HepG2 (cell line): Measurements from ENCODE around the gene MGMT. TPM values are rescaled to one million over a fixed set of nuclear protein-coding genes. Genes with fewer than 3 reads are reported as not detected.

Experiments used
- ATAC-seq: fragments of 200-7000 bp; cut with Tn5 transposase; 3 replicates; pipeline ENCODE4 v1.9.1; 2020; ENCODE audit warnings: mild to moderate bottlenecking, moderate library complexity
- BruUV-seq: library from RNA; stranded (reverse); fragments of 400-500 nt; replicated peaks from 2 replicates; lab custom pipeline; 2021; lab: Mats Ljungman, UMichigan
- CTCF ChIA-PET: fragments of 300-600 bp; formaldehyde crosslinking; extraction: SDS; loops from one replicate; lab custom pipeline; 2021; ENCODE audit warnings: low total read pairs, inconsistent platforms, low intra/inter-chr PET ratio; lab: Yijun Ruan, JAX
- POLR2A ChIA-PET: fragments of 350-600 bp; sonication (Branson Sonifier 250); formaldehyde crosslinking; loops from one replicate; lab custom pipeline; 2020; ENCODE audit warnings: antibody characterized with exemption, inconsistent platforms; lab: Yijun Ruan, JAX
- DNase-seq: peaks from one replicate; pipeline ENCODE4 v3.0.0-alpha.2; 2015; ENCODE audit warnings: low spot score
- FAIRE-seq: peaks from 3 replicates; lab custom pipeline; 2011; peaks lifted over from hg19 to GRCh38; lab: Jason Lieb, UNC
- H2AFZ ChIP-seq: one replicate; pipeline ENCODE4 v1.6.1; 2011; ENCODE audit warnings: low read length, inconsistent platforms
- H3K27ac ChIP-seq: fragments of 300-600 bp; 3 replicates; pipeline ENCODE4 v1.8.0; 2011; ENCODE audit warnings: mixed run types, mild to moderate bottlenecking, mixed read lengths, low read length, inconsistent platforms; ENCODE audit not compliant: insufficient read depth; ENCODE audit errors: extremely low read length
- H3K27me3 ChIP-seq, 2 experiments: fragments of 200-600 bp in 1 of 2; 2 replicates in 1 of 2; 3 replicates in 1 of 2; pipeline versions ENCODE4 v1.6.0 to v1.8.0; 2011; ENCODE audit warnings: low read length in 2 of 2, mild to moderate bottlenecking in 2 of 2, moderate library complexity in 2 of 2, inconsistent platforms in 1 of 2; ENCODE audit not compliant: insufficient read depth in 2 of 2, control insufficient read depth in 1 of 2
- H3K36me3 ChIP-seq, 2 experiments: fragments of 200-600 bp in 1 of 2; replicated peaks in 1 of 2; 2 replicates in 1 of 2; 3 replicates in 1 of 2; pipeline versions ENCODE4 v1.5.1 to v1.8.0; 2011; ENCODE audit warnings: low read length in 2 of 2, inconsistent platforms in 1 of 2; ENCODE audit not compliant: insufficient read depth in 2 of 2, control insufficient read depth in 1 of 2
- H3K4me1 ChIP-seq: 2 replicates; pipeline ENCODE4 v1.5.1; 2012; ENCODE audit warnings: low read length, inconsistent platforms; ENCODE audit not compliant: insufficient read depth
- H3K4me2 ChIP-seq: 2 replicates; pipeline ENCODE4 v1.6.0; 2011; ENCODE audit warnings: low read depth, low read length, inconsistent platforms
- H3K4me3 ChIP-seq, 3 experiments: fragments of 200-600 bp in 1 of 3; sonication (generic), shearing (Covaris generic) in 1 of 3; replicated peaks in 1 of 3; 2 replicates each; pipeline ENCODE4 v1.5.1; 2011 to 2016; ENCODE audit warnings: low read length in 3 of 3, inconsistent platforms in 2 of 3, low read depth in 2 of 3, mild to moderate bottlenecking in 2 of 3, control low read depth in 1 of 3, mixed read lengths in 1 of 3; ENCODE audit not compliant: insufficient read depth in 1 of 3
- H3K79me2 ChIP-seq: one replicate; pipeline ENCODE4 v1.6.1; 2011; ENCODE audit warnings: low read length, inconsistent platforms; ENCODE audit not compliant: insufficient read depth
- H3K9ac ChIP-seq: 2 replicates; pipeline ENCODE4 v1.6.0; 2011; ENCODE audit warnings: mild to moderate bottlenecking, low read depth, low read length, inconsistent platforms; ENCODE audit not compliant: insufficient read depth
- H3K9me3 ChIP-seq: 2 replicates; pipeline ENCODE4 v1.5.1; 2012; ENCODE audit warnings: mild to moderate bottlenecking, low read length
- H4K20me1 ChIP-seq: 2 replicates; pipeline ENCODE4 v1.6.0; 2011; ENCODE audit warnings: inconsistent platforms, mild to moderate bottlenecking, low read length, moderate library complexity; ENCODE audit not compliant: insufficient read depth
- AGO2 ChIP-seq: fragments of 200-400 bp; formaldehyde crosslinking; optimal IDR thresholded peaks from 2 replicates; pipeline ENCODE3; 2017; ENCODE audit warnings: mild to moderate bottlenecking, low read depth, low read length, moderate library complexity
- FLYWCH1 ChIP-seq: sonication (generic); formaldehyde crosslinking; IDR thresholded peaks from 2 replicates; pipeline ENCODE4 v1.8.1; 2023; ENCODE audit warnings: mild to moderate bottlenecking, missing genetic modification reagents
- MYNN ChIP-seq: sonication (generic); formaldehyde crosslinking; IDR thresholded peaks from 2 replicates; pipeline ENCODE4 v1.4.0; 2020; ENCODE audit warnings: mild to moderate bottlenecking, low read depth, missing genetic modification reagents
- REST ChIP-seq, 2 experiments: IDR thresholded peaks; 2 replicates each; pipeline ENCODE4 v1.6.1; 2011 to 2012; ENCODE audit warnings: low read length in 2 of 2, borderline replicate concordance in 1 of 2, low read depth in 1 of 2, mild to moderate bottlenecking in 1 of 2, moderate library complexity in 1 of 2
- SOX13 ChIP-seq, 3 experiments: fragments of 450-650 bp in 1 of 3; sonication (generic) in 1 of 3; formaldehyde crosslinking in 1 of 3; IDR thresholded peaks in 2 of 3; conservative IDR thresholded peaks in 1 of 3; 2 replicates each; pipeline versions ENCODE4 v1.5.0 to v1.6.1; 2016 to 2020; ENCODE audit warnings: antibody characterized with exemption in 1 of 3, mild to moderate bottlenecking in 1 of 3, missing compliant biosample characterization in 1 of 3, missing genetic modification reagents in 1 of 3, moderate library complexity in 1 of 3
- ZFP62 ChIP-seq: sonication (generic); formaldehyde crosslinking; IDR thresholded peaks from 2 replicates; pipeline ENCODE4 v1.4.0; 2020; ENCODE audit warnings: missing genetic modification reagents
- ZNF589 ChIP-seq: sonication (generic); formaldehyde crosslinking; conservative IDR thresholded peaks from 2 replicates; pipeline ENCODE4 v1.8.0; 2022; ENCODE audit warnings: mild to moderate bottlenecking, moderate library complexity, missing genetic modification reagents
- ZNF598 ChIP-seq: sonication (generic); formaldehyde crosslinking; IDR thresholded peaks from 2 replicates; pipeline ENCODE4 v1.5.1; 2020; ENCODE audit warnings: mild to moderate bottlenecking, missing genetic modification reagents, borderline replicate concordance
- WGBS: methylation state at CpG from one replicate; pipeline ENCODE4 v1.1.6; 2017; ENCODE audit warnings: low lambda C conversion rate; 5-methylcytosine and 5-hydroxymethylcytosine counted together
- in situ Hi-C: cut with HindIII; loops from 2 replicates; pipeline ENCODE4 v1.10.0; 2017; ENCODE audit warnings: low pct_unique_long_range_greater_than_20kb; ENCODE audit not compliant: extremely low pct_ligation_motif_present
- intact Hi-C: fragments of 100-400 bp; cut with micrococcal nuclease; formaldehyde crosslinking; loops from one replicate; pipeline ENCODE4 v1.10.0; 2022; ENCODE audit not compliant: unreplicated experiment
- polyA plus RNA-seq, 8 experiments: library from polyadenylated mRNA; depleted of rRNA in 3 of 8; stranded (reverse) in 7 of 8; unstranded in 1 of 8; fragments of >200 nt; fragmentation: Illumina TruSeq in 4 of 8; extraction: Trizol in 4 of 8; gene quantifications; 2 replicates each; pipeline versions ENCODE4 v1.2.1 to v1.2.3, GENCODE V29; 2011 to 2016; ENCODE audit warnings: low read depth in 4 of 8, missing spikeins in 1 of 8, mixed read lengths in 1 of 8; ENCODE audit not compliant: insufficient read depth in 1 of 8
- total RNA-seq, 5 experiments: library from RNA; depleted of rRNA; stranded (reverse); fragments of >200 nt; fragmentation: Illumina TruSeq; extraction: Trizol; gene quantifications; 2 replicates each; pipeline ENCODE4 v1.2.3, GENCODE V29; 2016; ENCODE audit warnings: low read depth in 1 of 5
- TF ChIP-seq, protein P1 (sequence below), 2 experiments: sonication (generic) in 1 of 2; formaldehyde crosslinking in 1 of 2; IDR thresholded peaks; 2 replicates each; pipeline versions ENCODE4 v1.6.1 to v1.9.0; 2014 to 2022; ENCODE audit warnings: antibody characterized with exemption in 1 of 2, borderline replicate concordance in 1 of 2, inconsistent platforms in 1 of 2, low read depth in 1 of 2, missing genetic modification reagents in 1 of 2

MGMT gene
- total and polyA plus RNA-seq, 2 of the 13 experiments (the other 11 are each of a cell fraction or from before 2014, with no cell fraction given) = 12.0 to 19.5 TPM

- no peak overlapping the region for H3K9ac ChIP-seq
- intact Hi-C loops = no loop called here
- TF ChIP-seq REST (IDR thresholded peaks at IDR 0.05; ENCODE audit: borderline replicate concordance in 1 of 2, low read depth in 1 of 2, low read length in 2 of 2) (no peak), SOX13 (IDR thresholded peaks at IDR 0.05) (no peak), SOX13 (CRISPR knock-in tag; conservative IDR thresholded peaks at IDR 0.05 in 1 of 2, IDR thresholded peaks at IDR 0.05 in 1 of 2) (no peak), ZNF589 (CRISPR knock-in tag) (no peak), ZFP62 (CRISPR knock-in tag) (no peak), FLYWCH1 (CRISPR knock-in tag) (no peak), ZNF598 (no peak), AGO2 (no peak), MYNN (CRISPR knock-in tag) (no peak)
- TF ChIP-seq, protein P1, sequence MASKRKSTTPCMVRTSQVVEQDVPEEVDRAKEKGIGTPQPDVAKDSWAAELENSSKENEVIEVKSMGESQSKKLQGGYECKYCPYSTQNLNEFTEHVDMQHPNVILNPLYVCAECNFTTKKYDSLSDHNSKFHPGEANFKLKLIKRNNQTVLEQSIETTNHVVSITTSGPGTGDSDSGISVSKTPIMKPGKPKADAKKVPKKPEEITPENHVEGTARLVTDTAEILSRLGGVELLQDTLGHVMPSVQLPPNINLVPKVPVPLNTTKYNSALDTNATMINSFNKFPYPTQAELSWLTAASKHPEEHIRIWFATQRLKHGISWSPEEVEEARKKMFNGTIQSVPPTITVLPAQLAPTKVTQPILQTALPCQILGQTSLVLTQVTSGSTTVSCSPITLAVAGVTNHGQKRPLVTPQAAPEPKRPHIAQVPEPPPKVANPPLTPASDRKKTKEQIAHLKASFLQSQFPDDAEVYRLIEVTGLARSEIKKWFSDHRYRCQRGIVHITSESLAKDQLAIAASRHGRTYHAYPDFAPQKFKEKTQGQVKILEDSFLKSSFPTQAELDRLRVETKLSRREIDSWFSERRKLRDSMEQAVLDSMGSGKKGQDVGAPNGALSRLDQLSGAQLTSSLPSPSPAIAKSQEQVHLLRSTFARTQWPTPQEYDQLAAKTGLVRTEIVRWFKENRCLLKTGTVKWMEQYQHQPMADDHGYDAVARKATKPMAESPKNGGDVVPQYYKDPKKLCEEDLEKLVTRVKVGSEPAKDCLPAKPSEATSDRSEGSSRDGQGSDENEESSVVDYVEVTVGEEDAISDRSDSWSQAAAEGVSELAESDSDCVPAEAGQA (IDR thresholded peaks at IDR 0.05; ENCODE audit: low read depth) = no peak
- TF ChIP-seq, protein P1 (CRISPR knock-in tag; IDR thresholded peaks at IDR 0.05; ENCODE audit: borderline replicate concordance) = no peak
Observed at GRCh38 chr10:129531969-129532660, 65.1 kb downstream of the MGMT start.

More at GRCh38 chr10:129531969-129532660, 65.1 kb downstream of the MGMT start:
- H3K9me3 ChIP-seq = peaks cover 13% of the 10 kb centered on the region; the same call in 1 of the 2 replicates
- no TSS peak for BruUV-seq
- no peaks in the 10 kb centered on the region for H3K36me3 ChIP-seq
- 87% methylated on average over 6 of the region's 10 CpGs for WGBS
- ChIA-PET CTCF (no interaction called here), POLR2A (no interaction called here)
- no peak overlapping the region for H2AFZ ChIP-seq
- H3K27ac ChIP-seq = no peak overlapping the region
- FAIRE-seq (no peak), ATAC-seq (peak; percentile 28; the same call in 1 of the 3 replicates), DNase-seq (no peak)
- no peaks in the 10 kb centered on the region for H3K27me3 ChIP-seq
- H3K4me3 ChIP-seq = no peak overlapping the region
- no peaks in the 10 kb centered on the region for H4K20me1 ChIP-seq
- in situ Hi-C loops = no loop called here
- no peak overlapping the region for H3K4me2 ChIP-seq
- H3K79me2 ChIP-seq = no peaks in the 10 kb centered on the region
- peaks cover 11% of the 10 kb centered on the region for H3K4me1 ChIP-seq
